Stimulated activated CD8-positive, alpha-beta memory T cell treated with anti-CD3 and anti-CD28 coated beads, Interleukin-12 subunit alpha, Interleukin-12 subunit beta, amount 100 ng/mL, for 4 hours (primary cell): ENCODE results near the gene WDR33.
"Not testable (repeated sequence)": the region's sequence is repeated elsewhere in the genome, so short reads cannot be mapped to it uniquely, and the experiment has no call there.

Experiments
- DNase-seq: peaks from one replicate; pipeline ENCODE4 v3.0.0-alpha.2; 2020; ENCODE audit warnings: low read depth

WDR33 gene

GRCh38 chr2:127810619-127811396 lies at the start of gene WDR33:
Gene WDR33 (minus strand): TSS chr2:127811171. CDS start chr2:127770981, 40,190 bp downstream.
- peak; percentile 90 for DNase-seq

- no peak for DNase-seq
Observed at GRCh38 chr2:127860130-127860529, 49.2 kb upstream of the WDR33 start.

DNA sequence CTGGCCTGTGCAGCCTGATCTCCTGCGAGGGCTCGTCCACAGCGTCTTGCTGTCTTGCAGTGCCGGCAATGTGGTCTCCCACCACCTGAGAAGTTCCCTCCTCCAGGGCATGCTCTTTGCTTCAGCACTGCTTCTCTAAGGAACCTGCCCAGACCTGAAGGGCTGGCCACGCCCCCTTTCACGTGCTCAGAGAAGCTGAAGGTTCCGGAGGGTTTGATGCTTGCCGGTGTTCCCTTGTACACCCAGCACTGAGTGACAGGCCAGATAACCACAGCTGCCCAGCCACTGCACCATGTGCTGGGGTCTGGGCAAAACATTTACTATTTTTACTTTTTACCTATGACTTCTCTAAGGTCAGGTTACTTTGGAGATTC lies 48.7 kb upstream of the WDR33 start:
- peak; percentile 36 for DNase-seq

DNA sequence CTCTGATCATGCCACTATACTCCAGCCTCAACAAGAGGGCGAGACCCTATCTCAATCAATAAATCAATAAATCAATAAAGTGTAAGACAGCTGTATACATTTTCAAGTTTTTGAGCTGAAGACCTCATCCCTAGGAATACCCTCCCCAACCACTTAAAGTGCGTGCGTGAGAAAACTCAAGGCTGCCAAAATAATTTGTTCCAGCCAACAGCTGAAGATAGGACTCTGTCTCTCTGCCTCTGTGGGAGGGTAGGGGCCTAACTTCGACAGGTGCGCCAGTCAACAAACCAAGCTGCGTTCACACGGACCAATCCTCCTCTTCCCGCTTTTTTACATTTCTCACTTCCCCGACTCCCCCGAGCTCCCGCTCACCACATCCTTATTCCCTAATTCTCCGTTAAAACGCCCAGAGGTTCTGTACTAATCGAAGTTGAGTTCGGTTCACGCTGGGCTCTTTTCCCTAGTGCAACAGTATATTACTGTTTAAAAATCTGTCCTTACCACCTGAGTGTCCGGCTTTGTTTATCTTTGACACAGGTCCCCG lies 46.4 kb upstream of the WDR33 start:
- no peak for DNase-seq

DNA sequence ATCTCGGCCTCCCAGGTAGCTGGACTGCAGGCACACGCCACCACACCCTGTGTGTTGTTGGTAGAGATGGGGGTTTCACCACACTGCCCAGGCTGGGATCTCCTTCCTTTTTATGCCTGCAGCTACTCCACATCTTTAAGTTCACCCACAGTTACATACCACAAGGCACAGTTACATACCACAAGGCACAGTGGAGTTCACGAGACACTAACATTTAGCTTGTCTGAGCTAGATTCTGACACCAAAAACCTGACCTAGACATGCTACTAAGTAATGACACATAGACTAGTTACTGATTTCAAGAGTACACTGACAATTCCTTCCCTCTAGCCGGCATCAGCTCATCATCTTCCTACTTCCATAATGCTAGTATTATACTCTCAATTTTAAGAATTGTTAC lies 42.7 kb upstream of the WDR33 start:
- no peak for DNase-seq

GRCh38 chr2:127852388-127852787 lies 41.4 kb upstream of the WDR33 start:
- no peak for DNase-seq

GRCh38 chr2:127847931-127848330 lies 37.0 kb upstream of the WDR33 start:
- DNase-seq = no peak

- no peak for DNase-seq
Observed at GRCh38 chr2:127844973-127845372, 34.0 kb upstream of the WDR33 start.

DNA sequence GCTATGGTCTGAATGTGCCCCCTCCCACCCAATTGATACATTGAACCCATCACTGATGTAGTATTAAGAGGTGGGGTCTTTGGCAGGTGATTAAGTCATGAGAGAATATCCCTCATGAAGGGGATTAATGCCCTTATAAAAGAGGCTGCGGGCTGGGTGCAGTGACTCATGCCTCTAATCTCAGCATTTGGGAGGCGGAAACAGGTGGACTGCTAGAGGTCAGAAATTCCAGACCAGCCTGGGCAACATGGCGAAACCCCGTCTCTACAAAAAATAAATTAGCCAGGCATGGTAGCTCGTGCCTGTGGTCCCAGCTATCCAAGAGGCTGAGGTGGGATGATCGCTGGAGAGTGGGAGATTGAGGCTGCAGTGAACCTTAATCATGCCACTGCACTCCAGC lies 32.7 kb upstream of the WDR33 start:
- DNase-seq = no peak

DNA sequence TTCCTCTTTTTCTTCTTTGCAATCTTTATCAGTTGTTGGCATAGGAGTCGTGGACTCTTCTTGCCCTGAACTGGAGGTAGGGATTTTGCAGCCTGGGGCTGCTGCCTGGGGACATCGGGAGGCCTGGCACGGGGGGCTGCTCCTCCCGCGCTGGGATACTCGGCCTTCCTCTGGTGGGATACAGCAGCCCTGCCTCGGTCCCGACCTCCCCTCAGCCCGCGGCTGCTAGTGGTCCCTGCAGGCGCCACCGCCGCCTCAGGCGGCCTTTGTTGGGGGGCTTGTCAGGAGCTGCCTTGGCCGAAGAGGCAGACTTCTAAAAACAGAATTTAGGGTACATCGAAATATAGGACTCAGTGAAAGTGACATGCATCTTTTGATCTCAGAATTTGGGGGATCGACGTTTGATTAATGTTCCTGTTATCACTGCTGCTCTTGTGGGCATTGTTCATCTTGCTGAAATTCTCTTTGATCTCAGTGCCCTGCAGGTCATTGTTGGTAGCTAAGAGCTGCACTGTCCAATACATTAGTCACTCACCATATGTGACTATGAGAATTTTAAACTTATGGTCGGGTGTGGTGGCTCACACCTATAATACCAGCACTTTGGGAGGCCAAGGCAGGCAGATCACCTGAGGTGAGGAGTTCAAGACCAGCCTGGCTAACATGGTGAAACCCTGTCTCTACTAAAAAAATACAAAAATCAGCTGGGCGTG lies 30.7 kb upstream of the WDR33 start:
- DNase-seq = no peak

- no peak for DNase-seq
Observed at GRCh38 chr2:127840893-127841292, 29.9 kb upstream of the WDR33 start.

- DNase-seq = no peak
Observed at GRCh38 chr2:127834951-127835350, 24.0 kb upstream of the WDR33 start.

GRCh38 chr2:127829845-127830246 lies 18.9 kb upstream of the WDR33 start:
- peak; percentile 24 for DNase-seq

GRCh38 chr2:127826708-127827107 lies 15.7 kb upstream of the WDR33 start:
- DNase-seq = not testable (repeated sequence)

- no peak for DNase-seq
Observed at GRCh38 chr2:127826047-127826446, 15.1 kb upstream of the WDR33 start.

DNA sequence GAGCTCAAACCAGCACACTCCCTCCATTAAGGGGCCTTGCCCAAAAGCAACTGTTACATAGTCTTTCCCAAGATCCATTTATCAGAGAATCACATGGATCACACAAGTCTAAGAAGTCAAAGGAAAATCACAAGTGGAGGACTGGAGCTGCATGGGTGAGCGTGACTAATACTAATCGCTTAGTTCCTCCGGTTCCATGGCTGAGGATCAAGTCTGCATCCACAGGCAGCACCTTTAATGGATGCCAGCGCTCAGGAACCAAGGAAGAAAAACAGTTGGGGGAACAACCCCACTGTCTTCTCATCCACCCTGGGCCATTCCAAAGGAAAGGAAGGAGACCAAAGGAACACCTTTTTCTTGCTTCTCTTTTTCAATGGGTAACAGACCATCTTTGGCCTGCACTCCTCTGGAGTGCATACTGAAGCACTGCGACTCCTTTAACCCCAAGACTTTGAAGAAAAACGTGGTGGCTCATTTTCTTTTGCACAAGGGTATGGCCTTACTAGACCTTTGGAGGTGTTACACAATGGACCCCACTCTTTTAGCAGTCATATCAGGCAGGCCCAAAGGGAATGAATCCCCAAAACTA lies 9.2 kb upstream of the WDR33 start:
- DNase-seq = no peak

GRCh38 chr2:127818794-127819425 lies 7.9 kb upstream of the WDR33 start:
- no peak for DNase-seq

- no peak for DNase-seq
Observed at GRCh38 chr2:127818241-127818640, 7.3 kb upstream of the WDR33 start.

GRCh38 chr2:127814677-127815076 lies 3.7 kb upstream of the WDR33 start:
- no peak for DNase-seq

- DNase-seq = not testable (repeated sequence)
Observed at GRCh38 chr2:127812441-127812840, 1.5 kb upstream of the WDR33 start.

- no peak for DNase-seq
Observed at GRCh38 chr2:127811397-127812321, 688 bp upstream of the WDR33 start.
